Stimulated activated CD4-positive, alpha-beta T cell treated with anti-CD3 and anti-CD28 coated beads, Interleukin-1b, Interleukin-23, amount 100 ng/mL, for 1 hour (primary cell): ENCODE measurements around the gene DCTN1.
A peak's percentile ranks its signal among the peaks of the same experiment; 100 is the strongest.

Experiments
- DNase-seq, 2 donors: peaks; one replicate each; pipeline ENCODE4 v3.0.0-alpha.2; 2020; ENCODE audit warnings: low read depth in 2 of 2

The DCTN1 gene

DNA sequence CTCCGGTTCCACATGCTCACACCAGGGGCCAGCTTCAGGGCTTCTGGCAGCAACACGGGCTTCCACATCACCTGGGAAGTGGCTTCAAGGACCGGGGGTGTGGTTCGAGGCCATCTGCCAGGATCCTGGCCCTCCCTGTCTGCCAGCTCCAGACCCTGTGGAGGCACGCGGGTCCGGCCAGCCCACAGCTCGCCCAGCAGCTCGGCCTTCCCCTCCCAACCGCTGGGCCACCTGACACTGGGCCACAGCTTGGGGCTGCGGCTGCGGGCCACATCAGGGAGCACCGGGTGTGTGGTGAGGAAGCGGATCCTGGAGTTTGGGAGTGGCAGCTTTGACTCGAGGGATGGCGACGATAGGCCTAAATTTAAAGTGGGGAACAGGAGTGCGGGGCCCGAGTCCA, 34.3 kb upstream of the DCTN1 start:
- no peak for DNase-seq

DNA sequence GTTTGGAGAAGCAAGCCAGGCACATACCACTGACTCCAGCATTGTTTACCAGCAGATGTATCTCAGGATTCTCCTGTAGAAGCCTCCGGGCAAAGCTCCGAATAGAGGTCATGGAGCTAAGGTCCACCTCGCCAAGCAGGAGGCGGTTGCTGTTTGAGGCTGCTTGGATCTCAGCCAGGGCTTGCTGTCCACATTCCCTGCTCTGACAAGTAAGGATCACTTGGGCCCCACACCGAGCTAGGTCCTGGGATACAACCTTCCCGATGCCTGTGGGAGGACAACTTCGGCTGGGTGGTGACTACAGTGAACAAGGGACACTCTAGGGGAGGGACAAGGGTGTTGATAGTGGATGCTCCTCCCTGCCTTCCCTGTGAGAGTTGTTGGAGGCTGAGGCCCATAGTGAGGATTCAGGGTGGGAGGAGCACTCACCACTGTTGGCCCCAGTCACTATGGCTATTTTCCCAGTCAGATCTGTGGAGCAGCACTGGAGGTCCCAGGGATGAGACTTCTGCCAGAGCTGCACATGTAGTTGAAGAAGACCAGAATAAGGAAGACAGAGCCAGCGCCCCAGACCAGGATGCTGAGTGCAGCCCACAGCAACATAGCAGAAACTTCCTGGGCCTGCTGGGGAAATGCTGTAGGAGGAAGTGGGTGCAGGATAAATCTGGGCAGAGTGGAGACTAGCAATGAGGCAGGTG, 33.0 kb upstream of the DCTN1 start:
- no peak for DNase-seq

DNA sequence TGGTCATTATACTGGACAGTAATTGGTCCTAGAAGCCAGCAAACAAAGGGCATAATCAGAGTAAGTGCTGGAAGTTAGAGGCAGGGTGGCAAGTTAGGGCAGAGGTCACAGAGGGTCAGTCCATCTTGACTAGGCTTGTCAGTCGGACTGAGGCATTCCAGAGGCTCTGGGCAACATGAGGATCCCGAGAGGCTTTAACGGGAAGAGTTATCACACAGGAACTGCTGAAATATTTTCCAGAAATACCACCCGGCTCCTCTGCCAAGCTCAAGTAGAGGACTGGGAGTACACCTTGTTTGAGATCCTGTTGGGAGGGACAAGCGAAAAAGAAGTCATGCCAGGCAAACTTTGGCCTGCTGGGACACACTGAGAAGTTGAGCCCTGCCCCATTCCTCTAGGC, 27.6 kb upstream of the DCTN1 start:
- DNase-seq: no peak

DNA sequence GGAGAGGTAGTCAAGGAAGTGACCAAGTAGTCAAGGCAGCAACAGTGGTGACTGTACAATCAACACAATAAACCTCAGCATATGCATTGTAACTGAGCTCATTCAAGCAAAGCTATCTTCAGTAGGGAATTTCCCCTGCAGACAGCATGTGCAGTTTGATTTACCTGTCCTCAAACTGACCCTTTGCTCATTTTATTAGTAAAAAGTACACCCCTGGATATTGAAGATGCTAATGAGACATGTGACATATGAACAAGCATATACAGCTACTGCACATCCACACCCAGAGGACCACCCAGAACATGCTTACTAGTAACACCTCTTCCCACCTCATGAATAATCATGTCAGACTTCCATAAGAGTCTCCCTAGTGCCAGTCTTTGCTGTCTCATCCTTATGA, 25.9 kb upstream of the DCTN1 start:
- DNase-seq: no peak

DNA sequence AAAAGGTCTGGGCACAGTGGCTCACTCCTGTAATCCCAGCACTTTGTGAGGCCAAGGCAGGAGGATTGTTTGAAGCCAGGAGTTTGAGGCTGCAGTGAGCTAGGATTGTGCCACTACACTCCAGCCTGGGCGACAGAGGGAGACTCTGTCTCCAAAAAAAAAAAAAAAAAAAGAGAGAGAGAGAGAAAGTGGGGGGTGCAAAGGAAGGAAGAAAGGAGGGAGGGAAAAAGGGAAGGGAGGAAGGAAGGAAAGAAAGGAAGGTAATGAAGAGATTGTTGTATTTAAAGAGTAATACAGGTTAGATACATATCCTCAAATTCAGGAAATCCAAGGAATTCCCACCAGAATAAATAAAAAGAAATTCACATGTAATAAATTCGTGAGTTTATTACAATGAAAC, 21.8 kb upstream of the DCTN1 start:
- DNase-seq: no peak

DNA sequence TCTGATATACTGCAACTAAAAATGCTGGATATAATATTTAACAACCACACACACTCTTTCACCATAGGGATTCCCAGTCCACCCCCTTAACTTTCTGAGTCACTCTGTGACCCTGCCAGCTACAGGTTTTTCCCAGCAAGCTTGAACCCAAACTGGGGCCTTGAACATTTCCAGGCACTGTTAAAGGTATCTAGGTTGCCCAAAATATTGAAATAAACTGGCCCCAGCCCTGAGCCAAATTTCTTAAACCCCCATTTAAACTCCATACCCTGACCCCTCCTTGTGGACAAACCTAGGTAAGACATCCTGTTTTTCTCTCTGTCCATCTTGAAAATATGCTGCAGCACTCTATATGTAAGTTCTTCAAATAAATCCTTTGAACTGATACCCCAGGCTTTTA, 19.7 kb upstream of the DCTN1 start:
- no peak for DNase-seq

DNA sequence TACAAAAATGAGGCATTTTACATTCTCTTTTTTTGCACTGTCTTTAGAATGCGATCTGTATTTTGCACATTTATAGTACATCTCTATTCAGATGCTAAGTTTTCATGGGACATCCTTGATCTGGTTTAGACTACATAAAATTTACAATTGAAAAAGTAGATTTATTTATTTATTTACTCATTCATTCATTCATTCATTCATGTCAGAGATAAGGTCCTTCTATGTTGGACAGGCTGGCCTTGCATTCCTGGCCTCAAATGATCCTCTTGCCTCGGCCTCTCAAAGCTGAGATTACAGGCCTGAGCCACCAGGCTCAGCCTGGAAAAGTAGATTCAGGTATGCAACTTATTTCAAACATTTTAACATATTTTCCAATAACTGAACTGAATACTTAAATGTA, 16.0 kb upstream of the DCTN1 start:
- DNase-seq: no peak

DNA sequence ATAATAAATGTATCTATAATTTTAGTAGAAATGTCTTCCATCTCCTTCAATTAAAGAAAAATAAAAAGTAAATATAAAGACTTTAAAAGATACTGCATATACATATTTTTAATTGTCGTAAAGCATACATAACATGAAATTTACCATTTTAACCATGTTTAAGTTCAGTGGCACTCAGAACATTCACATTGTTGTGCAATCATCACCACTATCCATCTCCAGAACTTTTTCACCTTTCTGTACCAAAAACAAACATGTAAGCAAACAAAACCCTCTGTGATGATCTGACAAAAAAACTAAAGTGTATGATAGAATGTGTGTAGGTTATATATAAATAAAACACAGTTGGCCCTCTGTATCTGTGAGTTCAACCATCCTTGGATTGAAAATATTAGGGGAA, 13.4 kb upstream of the DCTN1 start:
- no peak for DNase-seq

DNA sequence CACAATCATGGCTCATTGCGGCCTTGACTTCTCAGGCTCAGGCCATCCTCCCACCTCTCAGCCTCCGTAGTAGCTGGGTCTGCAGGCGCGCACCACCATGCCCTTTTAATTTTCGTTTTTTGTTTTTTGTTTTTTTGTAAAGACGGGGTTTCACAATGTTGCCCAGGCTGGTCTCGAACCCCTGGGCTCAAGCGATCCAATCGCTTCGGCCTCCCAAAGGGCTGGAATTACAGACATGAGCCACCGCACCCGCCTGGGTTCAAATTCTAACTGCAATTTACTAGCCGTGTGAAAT, 12.3 kb upstream of the DCTN1 start:
- DNase-seq: no peak

DNA sequence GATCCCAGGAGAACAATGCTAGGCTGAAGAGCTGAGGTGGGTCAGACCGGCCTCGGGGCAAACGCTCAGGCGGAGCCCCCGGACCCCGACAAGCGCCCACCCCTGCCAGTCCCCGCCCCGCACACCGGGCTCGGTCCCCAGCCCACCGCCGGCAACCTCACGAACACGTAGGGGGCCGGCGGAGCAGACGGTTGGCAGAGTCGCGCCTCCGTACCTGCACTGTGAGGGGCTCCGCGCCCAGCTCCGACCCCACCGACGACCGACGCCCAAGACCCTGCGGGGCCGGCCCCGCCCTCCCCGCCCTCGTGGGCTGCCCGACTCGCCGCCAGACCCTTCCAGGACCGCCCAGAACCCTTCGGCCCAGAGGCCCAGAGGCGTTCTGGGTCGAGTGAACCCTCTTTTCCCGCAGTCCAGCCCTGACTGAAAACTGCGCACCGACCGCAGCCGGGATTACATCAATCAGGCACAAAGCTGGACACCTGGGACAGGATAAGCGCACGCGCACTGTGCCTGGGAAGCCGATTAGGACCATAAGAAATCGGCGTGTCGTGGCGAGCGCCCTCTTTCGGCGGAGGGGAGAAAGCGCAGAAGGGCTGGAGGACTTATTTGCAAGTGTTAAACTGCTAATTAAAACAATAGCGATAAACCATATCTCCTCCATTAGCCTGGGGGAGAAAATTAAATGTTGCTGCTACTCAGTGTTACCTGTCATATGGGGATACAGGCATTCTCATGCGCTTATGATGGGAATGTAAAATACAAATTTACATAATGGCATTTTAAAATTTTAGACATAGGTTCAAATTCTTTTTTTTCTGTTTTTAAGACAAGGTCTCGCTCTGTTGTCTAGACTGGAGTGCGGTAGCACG, 11.7 kb upstream of the DCTN1 start:
- peak; percentile 90 to 94 for DNase-seq

DNA sequence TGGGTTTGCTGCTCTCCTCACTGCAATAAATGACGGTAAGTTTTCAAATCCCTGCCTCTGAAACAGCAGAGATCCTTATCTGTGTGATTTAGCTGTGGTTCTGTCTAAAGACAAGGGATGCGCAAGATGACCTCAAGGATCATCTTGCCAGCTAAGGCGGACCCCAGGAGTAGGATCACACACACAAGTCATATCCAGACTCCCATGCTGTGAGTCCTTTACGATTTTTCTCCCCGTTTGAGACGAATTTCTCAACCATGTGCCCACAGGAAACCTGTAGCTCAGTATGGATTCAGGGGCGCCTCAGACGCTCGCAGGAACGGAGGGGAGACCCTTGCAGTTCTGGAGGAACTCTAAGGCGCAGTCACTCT, 11.1 kb upstream of the DCTN1 start:
- no peak for DNase-seq

DNA sequence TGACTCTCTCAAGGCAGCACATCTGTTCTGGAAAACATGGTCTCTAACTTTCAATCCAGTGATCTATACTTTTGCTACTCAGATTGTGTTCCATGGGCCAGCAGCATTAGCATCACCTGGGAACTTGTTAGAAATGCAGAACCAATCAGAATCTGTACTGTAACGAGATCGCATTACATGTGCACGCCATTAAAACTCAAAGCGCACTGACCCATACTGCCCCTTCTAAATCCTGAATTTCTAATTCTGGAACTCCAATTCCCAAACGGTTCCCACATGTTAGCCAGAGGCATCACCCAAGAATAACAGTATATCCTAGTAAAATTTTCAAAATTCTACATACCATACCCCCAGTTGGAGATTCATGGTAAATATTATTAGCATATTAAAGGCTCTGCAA, 10.5 kb upstream of the DCTN1 start:
- no peak for DNase-seq

DNA sequence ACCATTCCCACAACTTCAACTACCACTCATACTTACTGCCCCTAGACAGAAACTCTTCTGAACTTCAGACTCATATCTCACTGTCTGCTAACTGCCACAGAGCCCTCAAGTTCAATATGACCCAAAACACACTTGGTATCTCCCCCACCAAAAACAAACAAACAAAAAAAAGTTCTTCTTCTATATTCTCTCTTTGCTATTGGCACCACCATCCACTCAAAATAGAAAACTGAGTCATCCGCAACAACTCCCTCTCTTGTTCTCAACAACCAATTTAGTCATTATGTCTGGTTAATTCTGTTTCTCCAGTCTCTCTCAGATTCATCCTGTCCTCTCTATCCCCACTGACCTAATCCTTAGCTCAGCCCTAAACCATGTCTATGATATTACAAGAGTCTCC, 7.2 kb upstream of the DCTN1 start:
- no peak for DNase-seq

DNA sequence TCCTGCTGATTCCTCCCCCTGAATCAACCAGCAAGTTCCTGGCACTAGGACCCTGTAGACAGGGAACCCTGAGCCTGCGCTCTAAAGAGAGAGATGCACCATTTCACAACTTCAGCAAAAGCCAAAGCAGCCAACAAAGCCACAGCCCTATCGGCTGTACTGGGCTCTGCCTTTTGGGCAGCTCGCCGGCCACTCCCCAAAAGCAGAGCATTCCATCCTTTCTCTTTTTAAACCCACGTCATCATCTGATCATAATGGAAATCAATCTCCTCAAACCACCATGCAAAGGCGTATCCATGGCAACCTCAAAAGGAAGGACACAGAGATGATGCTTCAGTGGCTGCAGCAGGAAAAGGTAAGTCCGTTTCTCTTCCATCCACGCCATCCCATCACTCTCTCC, 5.3 kb upstream of the DCTN1 start:
- DNase-seq: no peak

DNA sequence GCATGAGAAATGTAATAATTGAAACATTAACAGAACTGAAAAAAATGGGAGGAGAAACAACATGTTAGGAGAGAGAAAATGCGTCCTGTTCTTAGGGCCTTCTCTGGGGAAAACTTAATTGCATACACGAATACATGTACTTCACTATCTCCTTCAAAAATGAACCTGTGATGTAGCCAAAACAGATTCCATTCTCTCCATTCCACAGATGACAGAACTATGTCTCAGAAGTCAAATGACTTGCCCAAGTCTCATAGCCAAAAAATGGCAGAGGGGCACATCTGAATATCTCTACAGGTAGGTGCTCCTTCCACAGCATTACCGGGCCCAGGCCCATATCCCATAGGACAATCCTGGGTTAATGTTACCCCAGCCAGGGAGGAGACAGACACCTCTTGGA, 3.9 kb upstream of the DCTN1 start:
- no peak for DNase-seq

DNA sequence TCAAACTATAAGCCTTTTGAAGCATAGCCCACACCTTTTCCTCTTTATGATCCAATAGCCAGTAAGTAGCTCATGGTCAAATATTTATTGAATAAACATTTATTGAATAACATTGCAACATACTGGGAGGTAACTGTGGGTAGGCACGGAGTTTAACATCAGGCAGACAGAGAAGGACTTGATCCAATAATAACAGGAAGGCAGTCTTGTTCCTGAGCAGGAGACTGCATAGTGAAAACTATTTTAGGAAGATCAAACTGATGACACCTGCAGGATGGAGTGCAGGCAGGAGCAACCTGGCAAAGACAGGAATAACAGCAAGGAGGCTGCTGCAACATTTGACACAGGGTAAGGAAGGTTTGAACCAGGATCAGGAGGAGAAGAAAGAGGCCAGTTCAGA, 3.1 kb upstream of the DCTN1 start:
- DNase-seq: no peak

DNA sequence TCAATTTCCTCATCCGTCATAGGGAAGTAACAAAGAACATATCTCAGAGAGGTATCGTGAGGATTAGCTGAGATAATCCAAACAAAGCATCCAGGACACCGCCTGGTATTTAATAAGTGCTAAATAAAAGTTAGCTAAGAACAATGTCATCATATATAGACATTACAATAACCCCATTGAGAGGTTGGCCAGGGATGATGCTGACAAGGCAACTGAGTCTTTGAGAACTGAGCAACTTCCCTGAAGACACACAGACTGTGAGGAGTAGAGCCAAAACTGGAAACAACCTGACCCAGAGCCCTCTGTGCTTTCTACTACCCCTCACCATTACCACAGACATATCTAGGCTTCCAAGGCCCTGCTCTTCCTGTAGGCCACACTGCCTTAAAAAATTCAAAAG, 1.6 kb upstream of the DCTN1 start:
- no peak for DNase-seq

DNA sequence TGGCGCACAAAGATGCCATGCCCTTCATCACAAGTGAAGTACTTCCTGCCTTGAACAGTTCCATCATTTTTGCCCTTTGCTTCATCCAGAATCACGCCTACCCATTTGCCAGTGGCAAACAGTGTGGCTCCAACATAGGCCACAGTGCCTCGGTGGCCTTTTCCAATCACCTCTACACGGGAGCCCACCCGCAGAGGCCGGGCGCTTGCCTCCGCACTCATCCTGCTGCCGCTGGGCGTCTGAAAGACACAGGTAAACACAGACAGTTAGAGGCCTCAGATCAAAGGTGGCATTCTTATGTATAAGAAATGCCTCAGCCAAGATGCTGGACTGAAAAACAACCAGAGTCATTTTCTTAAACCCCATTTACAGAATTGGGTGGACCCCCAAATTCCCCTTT, 2.1 kb downstream of the DCTN1 start:
- DNase-seq: no peak

DNA sequence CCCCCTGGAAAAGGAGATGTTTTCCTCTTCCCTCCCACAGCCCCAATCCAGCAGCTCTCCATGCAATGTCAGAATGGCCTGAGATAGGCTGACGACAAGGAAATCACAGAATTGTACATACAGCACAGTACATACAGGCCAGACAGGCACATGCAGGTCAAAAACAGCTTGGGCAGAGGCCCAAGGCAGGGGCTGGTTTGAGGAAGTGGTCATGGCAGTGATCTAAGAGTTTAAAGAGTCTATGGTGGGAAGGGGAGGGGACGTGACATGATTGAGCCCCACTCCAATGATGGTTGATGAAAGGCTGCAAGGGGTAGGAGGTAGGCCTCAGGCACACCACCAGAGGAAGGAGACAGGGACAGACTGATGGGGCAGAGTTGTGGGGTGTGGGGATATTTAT, 4.3 kb downstream of the DCTN1 start:
- DNase-seq: no peak

DNA sequence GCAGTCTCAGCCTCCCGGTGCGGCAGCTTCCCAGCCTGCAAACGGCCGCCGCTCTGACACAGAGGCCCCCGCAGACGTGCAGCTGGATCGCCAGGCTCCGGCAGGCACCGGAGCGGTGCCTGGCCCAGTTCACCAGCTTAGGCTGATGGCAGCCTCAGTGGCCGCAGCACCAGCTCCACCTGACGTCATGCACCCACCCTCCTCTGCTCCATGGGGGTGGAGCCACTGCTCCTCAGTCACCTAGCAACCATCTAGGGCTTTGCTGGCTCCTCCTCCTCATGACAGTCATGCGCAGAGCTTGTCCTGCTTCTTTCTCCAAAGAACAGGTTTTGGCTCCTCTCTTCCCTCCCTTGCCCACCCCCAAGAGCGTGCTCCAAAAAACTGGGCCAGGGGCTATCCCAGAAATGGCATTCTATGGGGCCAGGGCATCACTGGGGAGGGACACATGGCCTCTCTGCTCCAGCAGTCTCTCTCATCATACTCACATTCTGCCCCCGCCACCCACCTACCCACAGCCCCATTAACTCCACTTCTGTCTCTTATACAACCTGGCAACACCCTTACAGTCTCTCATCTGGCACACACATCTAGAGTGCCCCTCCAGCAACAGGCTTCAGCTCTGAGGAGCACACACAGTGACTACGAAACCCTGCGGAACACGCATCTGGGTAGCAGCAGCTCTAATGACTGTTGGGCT, 5.5 kb downstream of the DCTN1 start:
- no peak for DNase-seq

DNA sequence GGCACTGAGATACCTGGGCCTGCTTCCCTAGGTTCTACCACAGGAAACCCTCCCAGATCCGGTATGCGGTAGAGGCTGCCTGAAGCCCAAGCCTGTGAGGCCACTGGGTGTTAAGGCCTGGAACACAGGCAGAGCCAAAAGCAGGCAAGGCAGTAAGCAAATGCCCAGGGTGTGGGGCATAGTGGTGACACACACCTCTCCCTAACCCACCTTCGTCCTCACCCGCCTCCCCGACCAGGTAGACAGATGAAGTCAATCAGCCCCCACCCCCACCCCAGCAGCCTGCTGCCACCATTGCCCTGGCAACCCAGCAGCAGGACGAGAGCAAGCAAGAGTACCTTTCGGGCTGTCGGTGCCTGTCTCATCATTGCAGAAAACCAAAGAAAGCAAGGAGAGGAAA, 6.1 kb downstream of the DCTN1 start:
- no peak for DNase-seq

DNA sequence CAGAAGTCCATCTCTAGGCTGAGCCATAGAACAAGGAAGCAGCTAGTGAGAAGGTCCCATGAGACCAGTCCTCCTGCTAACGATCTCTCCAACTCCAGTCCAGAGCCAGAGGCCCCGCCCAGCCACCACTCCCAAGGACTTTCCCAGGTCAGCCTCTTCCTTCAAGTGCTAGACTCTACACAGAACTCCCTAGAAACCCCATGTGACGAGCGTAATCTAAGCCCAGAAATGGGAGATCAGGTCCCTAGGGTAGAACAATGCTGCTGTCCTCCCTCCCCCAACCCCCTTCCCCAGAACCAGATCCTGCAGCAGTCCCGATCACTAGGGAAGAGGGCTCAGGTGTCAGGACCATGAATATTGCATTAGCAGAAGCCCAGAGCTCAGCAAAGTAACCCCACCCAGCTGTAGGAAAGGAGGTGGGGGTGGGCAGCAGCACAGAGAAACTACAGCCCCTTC, 6.9 kb downstream of the DCTN1 start:
- no peak for DNase-seq

DNA sequence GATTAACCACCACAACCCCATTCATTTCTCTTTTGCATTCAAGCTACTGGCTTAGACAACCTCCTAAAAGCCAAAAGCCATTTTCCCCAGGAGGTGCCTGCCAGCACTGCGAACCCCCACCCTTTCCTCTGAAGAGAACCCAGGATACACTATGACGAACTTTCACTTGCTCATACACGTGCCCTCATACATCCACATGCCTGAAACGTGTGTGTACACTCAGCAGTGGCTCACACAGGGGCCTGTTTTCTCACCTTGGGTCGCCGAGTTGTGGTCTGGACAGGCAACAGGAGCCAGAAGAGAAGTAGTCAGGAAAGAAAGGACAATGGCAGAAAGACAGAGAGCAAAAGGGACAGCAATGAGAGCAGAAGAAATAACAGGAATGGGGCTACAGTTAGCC, 7.4 kb downstream of the DCTN1 start:
- DNase-seq: no peak
